Colonic mucosa (tissue), 4 donors: ENCODE measurements around the gene TPPP3. TPM values are rescaled to one million over a fixed set of nuclear protein-coding genes. Genes with fewer than 3 reads are reported as not detected.

ENCODE experiments used
- DNase-seq: peaks from one replicate; pipeline ENCODE4 v3.0.0-alpha.2; 2020
- H3K27ac ChIP-seq: fragments of 200-600 bp; one replicate; pipeline ENCODE4 v1.8.0; 2021
- H3K27me3 ChIP-seq: fragments of 200-600 bp; one replicate; pipeline ENCODE4 v1.8.0; 2021
- H3K36me3 ChIP-seq: fragments of 200-600 bp; one replicate; pipeline ENCODE4 v1.8.0; 2021
- H3K4me1 ChIP-seq: fragments of 200-600 bp; one replicate; pipeline ENCODE4 v1.8.0; 2021; ENCODE audit warnings: mild to moderate bottlenecking
- H3K4me3 ChIP-seq: fragments of 200-600 bp; one replicate; pipeline ENCODE4 v1.8.0; 2021
- H3K9ac ChIP-seq, 2 donors: one replicate each; pipeline ENCODE4 v1.7.0; 2013; ENCODE audit warnings: control low read depth in 2 of 2, low read depth in 2 of 2, low read length in 2 of 2
- H3K9me3 ChIP-seq: fragments of 200-600 bp; one replicate; pipeline ENCODE4 v1.8.0; 2021
- intact Hi-C: fragments of 100-400 bp; cut with DNase I; formaldehyde crosslinking; loops from one replicate; pipeline ENCODE4 v1.14.1; 2022
- total RNA-seq, 2 donors: library from RNA; stranded (reverse); fragmentation: NEBNext Ultra II Directional in 1 of 2; extraction: Animal tissue kit (Norgen Biotek cat#: 25700) in 1 of 2; gene quantifications; one replicate each; pipeline ENCODE4 v1.2.1, GENCODE V29; 2021
- TF ChIP-seq, protein P1 (sequence below): fragments of 200-600 bp; IDR thresholded peaks from one replicate; pipeline ENCODE4 v1.8.0; 2022; ENCODE audit warnings: antibody characterized with exemption, mild to moderate bottlenecking
- donor health status: healthy.
- donor health status: DM: no; HTN: no; CAD: no.
- donor health status: DM: no; HTN: no; CAD: no.

TPPP3 gene
- total RNA-seq, 2 donors from 2014 or later: 3.7 to 12.3 TPM

DNA sequence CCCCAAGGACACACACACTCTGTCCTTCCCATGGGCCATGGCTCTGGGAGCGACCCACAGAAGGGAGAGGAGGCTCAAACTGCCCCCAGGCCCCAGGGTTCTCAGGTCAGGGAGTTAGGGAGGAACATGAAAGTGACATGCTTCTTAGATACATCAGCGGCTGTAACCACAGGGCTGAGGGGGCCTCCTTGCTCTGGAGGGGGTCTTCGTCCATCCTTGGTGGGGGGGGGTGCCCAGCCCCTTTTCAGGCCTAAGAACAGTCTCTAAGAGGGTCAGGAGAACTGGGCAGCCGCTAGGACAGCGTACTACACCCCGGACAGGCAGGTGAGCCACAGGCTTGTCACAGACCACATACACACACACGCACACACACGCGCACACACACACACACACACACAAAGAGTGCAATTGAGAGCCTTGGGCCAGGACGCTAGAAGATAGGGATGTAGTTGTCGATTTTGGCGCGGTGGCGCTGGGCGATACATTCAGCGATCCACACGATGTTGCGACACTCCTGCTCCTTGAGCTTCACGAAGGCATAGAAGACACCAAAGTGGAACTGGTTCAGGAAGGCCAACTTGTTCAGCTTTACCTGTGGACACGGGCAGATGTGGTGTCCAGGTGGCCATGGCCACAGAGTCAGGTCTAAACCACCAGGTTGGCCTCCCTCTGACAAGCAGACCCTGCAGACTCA lies 44.9 kb upstream of the TPPP3 start:
- Histone ChIP-seq H3K27ac (no peak overlapping the region), H3K36me3 (peaks cover 6% of the 10 kb centered on the region), H3K9me3 (no peaks in the 10 kb centered on the region), H3K4me3 (no peak overlapping the region), H3K9ac (no peak overlapping the region), H3K27me3 (no peaks in the 10 kb centered on the region), H3K4me1 (peaks cover 21% of the 10 kb centered on the region)
- TF ChIP-seq, protein P1, sequence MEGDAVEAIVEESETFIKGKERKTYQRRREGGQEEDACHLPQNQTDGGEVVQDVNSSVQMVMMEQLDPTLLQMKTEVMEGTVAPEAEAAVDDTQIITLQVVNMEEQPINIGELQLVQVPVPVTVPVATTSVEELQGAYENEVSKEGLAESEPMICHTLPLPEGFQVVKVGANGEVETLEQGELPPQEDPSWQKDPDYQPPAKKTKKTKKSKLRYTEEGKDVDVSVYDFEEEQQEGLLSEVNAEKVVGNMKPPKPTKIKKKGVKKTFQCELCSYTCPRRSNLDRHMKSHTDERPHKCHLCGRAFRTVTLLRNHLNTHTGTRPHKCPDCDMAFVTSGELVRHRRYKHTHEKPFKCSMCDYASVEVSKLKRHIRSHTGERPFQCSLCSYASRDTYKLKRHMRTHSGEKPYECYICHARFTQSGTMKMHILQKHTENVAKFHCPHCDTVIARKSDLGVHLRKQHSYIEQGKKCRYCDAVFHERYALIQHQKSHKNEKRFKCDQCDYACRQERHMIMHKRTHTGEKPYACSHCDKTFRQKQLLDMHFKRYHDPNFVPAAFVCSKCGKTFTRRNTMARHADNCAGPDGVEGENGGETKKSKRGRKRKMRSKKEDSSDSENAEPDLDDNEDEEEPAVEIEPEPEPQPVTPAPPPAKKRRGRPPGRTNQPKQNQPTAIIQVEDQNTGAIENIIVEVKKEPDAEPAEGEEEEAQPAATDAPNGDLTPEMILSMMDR: no peak
- intact Hi-C loops: no loop called here
- DNase-seq: peak; percentile 19

DNA sequence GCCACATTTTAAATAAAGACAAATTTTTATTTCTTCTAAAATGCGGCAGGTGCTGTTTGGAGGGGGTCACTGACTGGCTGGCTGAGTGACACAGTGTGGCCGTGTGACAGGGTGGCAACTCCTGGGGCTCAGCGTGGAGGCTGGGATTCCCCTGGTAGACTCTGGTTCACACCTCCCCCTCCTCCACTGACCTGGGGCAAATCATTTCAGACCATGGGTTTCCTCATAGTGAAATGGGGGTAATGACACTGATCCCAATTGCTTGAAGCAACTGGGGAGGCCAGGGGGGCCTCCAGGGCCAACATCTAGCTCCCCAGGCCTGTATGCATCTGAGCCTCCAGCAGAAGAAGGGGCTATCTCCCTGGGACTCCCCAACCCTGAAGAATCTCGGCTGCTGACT lies 44.2 kb upstream of the TPPP3 start:
- DNase-seq: no peak
- Histone ChIP-seq H3K36me3 (peaks cover 6% of the 10 kb centered on the region), H3K27ac (no peak overlapping the region), H3K4me3 (no peak overlapping the region), H3K9me3 (no peaks in the 10 kb centered on the region), H3K27me3 (no peaks in the 10 kb centered on the region), H3K9ac (no peak overlapping the region), H3K4me1 (peaks cover 14% of the 10 kb centered on the region)
- TF ChIP-seq, protein P1: no peak
- intact Hi-C loops: no loop called here

DNA sequence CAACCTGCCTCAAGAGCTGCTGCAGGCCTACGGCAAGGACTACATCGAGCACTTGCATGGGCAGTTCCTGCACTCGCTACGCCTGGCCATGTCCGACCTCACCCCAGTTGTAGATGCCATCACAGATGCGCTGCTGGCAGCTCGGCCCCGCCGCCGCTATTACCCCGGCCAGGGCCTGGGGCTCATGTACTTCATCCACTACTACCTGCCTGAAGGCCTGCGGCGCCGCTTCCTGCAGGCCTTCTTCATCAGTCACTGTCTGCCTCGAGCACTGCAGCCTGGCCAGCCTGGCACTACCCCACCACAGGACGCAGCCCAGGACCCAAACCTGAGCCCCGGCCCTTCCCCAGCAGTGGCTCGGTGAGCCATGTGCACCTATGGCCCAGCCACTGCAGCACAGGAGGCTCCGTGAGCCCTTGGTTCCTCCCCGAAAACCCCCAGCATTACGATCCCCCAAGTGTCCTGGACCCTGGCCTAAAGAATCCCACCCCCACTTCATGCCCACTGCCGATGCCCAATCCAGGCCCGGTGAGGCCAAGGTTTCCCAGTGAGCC lies 43.4 kb upstream of the TPPP3 start:
- TF ChIP-seq, protein P1: no peak
- H3K4me1 ChIP-seq: peaks cover 6% of the 10 kb centered on the region
- intact Hi-C loops: no loop called here
- no peaks in the 10 kb centered on the region for H3K9me3 ChIP-seq
- peaks cover 6% of the 10 kb centered on the region for H3K36me3 ChIP-seq
- DNase-seq: peak; percentile 18
- no peak overlapping the region for H3K27ac ChIP-seq
- no peaks in the 10 kb centered on the region for H3K27me3 ChIP-seq
- H3K4me3 ChIP-seq: no peak overlapping the region
- H3K9ac ChIP-seq: no peak overlapping the region

DNA sequence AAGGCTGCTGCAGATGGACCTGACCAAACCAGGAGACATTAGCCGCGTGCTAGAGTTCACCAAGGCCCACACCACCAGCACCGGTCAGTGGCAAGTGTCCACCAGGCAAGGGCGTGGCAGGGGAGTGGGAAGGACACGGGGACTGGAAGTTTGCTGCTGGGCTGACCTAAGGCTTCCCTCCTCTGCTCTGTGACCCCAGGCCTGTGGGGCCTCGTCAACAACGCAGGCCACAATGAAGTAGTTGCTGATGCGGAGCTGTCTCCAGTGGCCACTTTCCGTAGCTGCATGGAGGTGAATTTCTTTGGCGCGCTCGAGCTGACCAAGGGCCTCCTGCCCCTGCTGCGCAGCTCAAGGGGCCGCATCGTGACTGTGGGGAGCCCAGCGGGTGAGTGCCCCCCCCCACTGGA lies 42.5 kb upstream of the TPPP3 start:
- DNase-seq: peak; percentile 18
- no peak overlapping the region for H3K27ac ChIP-seq
- intact Hi-C loops: no loop called here

DNA sequence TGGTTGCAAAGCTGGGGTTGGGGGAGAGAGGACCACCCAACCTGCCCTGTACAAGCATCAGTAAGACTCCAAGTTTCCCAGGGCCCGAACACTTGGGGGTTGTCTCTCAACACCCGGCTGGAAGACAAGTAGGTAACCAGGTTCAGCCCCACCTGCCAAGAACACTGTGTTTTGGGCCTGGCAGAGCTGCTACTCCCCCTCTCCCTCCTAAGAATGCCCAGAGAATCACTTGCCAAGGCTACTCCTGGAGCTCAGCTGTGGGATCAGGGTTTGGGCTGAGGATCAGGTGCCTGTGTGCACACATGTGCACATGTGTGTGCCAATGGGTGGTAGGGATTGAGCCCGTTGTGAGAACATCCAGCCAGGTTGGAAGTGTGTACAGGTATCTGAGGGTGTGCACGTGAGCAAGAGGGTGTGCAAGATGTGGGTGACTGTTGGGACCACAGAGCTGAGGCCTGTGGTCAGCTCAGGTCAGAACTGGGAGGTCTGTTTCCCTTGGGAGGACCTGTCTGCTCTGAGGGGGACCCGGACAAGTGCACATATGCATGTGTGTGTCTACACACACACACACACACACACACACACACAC lies 39.9 kb upstream of the TPPP3 start:
- DNase-seq: no peak

More for the DNA sequence above, 42.5 kb upstream of the TPPP3 start:
- Histone ChIP-seq H3K9me3 (no peaks in the 10 kb centered on the region), H3K4me1 (peaks cover 1% of the 10 kb centered on the region), H3K9ac (no peak overlapping the region), H3K4me3 (no peak overlapping the region), H3K36me3 (peaks cover 6% of the 10 kb centered on the region), H3K27me3 (no peaks in the 10 kb centered on the region)
- TF ChIP-seq, protein P1: no peak

More for the DNA sequence above, 39.9 kb upstream of the TPPP3 start:
- Histone ChIP-seq H3K27ac (peak overlapping the region; percentile 87), H3K36me3 (peaks cover 6% of the 10 kb centered on the region), H3K9ac (peak overlapping the region; percentile 93 to 100), H3K27me3 (no peaks in the 10 kb centered on the region), H3K9me3 (no peaks in the 10 kb centered on the region), H3K4me3 (peak overlapping the region; percentile 52), H3K4me1 (peaks cover 2% of the 10 kb centered on the region)
- intact Hi-C loops: no loop called here
- TF ChIP-seq, protein P1: no peak
